Measurements from ENCODE around the gene LRRK1.
A peak's percentile ranks its signal among the peaks of the same experiment; 100 is the strongest.

DNA sequence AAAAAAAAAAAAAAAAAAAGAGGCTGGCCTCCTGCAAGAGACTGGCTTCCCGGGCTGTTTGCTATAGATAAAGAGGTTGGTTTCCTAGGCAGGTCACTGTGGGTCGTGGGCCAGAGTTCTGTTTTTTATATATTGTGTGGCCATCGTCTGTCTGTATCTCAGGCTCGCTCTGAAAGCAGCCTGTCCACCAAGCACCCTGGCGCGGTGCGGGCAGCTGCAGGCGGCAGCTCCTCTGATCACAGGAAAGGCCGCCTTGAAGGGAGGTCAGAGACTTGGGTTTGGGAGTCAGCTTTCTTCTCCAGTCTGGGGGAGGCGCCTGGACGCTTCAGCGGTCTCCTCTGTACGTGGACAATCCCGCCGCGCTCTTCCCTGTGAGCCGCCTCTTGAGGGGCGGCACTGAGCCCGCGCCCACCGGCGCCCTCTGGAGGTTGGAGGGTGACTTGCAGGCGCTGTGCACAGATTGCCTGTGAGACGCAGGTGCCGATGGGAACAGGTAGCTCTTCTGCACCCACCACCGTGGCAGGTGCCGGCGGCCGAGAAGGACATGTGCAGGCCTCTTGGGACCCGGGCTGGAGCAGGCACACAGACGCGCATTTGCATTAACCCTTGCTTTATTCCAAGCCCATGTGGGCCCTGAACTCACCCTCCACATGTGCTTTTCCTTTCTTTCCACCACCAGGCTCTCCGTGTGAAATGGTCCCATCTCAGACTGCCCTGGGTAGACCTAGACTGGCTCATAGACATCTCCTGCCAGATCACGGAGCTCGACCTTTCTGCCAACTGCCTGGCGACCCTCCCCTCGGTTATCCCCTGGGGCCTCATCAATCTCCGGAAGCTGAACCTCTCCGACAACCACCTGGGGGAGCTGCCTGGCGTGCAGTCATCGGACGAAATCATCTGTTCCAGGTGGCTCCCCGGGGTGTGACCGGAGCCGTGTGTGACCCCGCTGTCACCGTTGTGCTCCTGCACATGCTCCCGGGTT, 89.3 kb downstream of the LRRK1 start:
- TF ChIP-seq CTCF (IDR thresholded peaks at IDR 0.05) (peak; percentile 91 to 100 (median 96)), POLR2A (IDR thresholded peaks at IDR 0.05) (peak in 1 of 2 donors; percentile 30)

Data from thyroid gland (tissue), 4 donors.